ENCODE measurements around the gene TMEM202. TPM values are rescaled to one million over a fixed set of nuclear protein-coding genes. Genes with fewer than 3 reads are reported as not detected.
"Not testable (repeated sequence)": the region's sequence is repeated elsewhere in the genome, so short reads cannot be mapped to it uniquely, and the experiment has no call there.

Gene TMEM202
- total RNA-seq, 1 donor from 2014 or later = not detected

DNA sequence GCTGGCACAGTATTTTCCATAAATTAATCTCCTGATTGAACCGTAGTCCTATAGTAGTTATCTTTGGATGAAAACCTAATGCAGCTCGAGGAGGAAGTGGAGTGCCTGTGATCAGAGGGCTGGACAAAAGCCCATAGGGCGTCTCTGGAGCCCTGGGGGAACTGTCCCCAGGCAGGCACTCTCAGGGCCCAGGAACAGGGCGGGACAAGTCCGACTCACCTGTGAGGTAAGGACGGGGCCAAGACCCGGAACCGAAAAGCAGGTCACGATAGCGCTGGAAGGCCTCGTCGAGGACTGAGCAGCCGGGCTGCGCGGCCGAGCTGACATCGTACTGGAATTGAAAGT lies 22.6 kb upstream of the TMEM202 start:
- TF ChIP-seq CTCF (IDR thresholded peaks at IDR 0.05; ENCODE audit: insufficient read depth, low read length, poor library complexity, severe bottlenecking) = no peak
- no peak for DNase-seq (ENCODE audit: low read depth)
- Histone ChIP-seq H3K27me3 (ENCODE audit: control insufficient read depth, insufficient read depth, low read length) (no peaks in the 10 kb centered on the region), H3K36me3 (ENCODE audit: control insufficient read depth, insufficient read depth, low read length) (no peaks in the 10 kb centered on the region), H3K4me3 (ENCODE audit: low read depth, low read length) (peak overlapping the region; percentile 98)

- peak; percentile 73 for DNase-seq (ENCODE audit: low read depth)
- Histone ChIP-seq H3K27me3 (ENCODE audit: control insufficient read depth, insufficient read depth, low read length) (no peaks in the 10 kb centered on the region), H3K4me3 (ENCODE audit: low read depth, low read length) (peak within 1 kb of the TSS; percentile 98), H3K36me3 (ENCODE audit: control insufficient read depth, insufficient read depth, low read length) (no peaks in the 10 kb centered on the region)
- TF ChIP-seq CTCF (IDR thresholded peaks at IDR 0.05; ENCODE audit: insufficient read depth, low read length, poor library complexity, severe bottlenecking) = no peak
Measured at GRCh38 chr15:72375846-72376581, 22.1 kb upstream of the TMEM202 start, which contains the start of gene HEXA. Gene HEXA (minus strand): TSS chr15:72376014. CDS start chr15:72375972, 42 bp downstream.

DNA sequence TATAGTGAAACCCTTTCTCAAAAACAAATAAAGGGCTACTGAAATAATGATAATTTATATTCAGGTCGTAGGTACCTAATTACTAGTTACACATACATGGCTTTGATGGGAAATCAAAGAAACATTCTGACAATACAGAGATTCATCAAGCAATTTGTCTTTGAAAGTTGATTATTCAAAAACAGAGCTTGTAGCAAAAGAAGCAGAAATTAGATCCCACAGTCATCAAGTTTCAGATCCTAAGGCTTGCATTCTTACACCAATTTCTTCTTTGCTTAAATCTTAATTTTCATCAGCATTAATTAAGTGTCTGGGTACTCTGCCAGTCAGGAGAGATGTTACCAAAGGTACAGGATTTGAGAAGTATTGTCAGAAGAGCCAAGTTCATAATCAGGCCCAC lies 20.8 kb upstream of the TMEM202 start:
- no peak for TF ChIP-seq CTCF (IDR thresholded peaks at IDR 0.05; ENCODE audit: insufficient read depth, low read length, poor library complexity, severe bottlenecking)
- Histone ChIP-seq H3K4me3 (ENCODE audit: low read depth, low read length) (no peak overlapping the region), H3K27me3 (ENCODE audit: control insufficient read depth, insufficient read depth, low read length) (no peaks in the 10 kb centered on the region), H3K36me3 (ENCODE audit: control insufficient read depth, insufficient read depth, low read length) (no peaks in the 10 kb centered on the region)
- no peak for DNase-seq (ENCODE audit: low read depth)

DNA sequence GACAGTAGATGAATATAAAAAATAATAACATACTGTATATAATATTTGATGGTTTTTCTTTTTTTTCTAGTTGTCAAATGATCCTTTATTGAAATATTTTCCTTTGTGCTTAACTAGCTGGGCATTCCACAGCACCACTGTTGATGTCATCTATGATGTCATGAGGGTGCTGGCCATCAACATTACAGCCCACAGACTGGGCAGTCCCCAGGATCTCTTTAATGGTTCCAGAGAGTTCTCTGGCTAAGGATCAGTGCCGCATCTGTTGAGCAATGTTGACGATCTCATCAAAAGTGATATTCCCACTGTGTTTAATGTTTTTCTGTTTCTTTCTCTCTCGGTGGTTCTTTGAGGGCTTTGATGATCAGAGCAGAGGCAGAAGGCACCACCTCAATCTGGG lies 19.0 kb upstream of the TMEM202 start:
- not testable (repeated sequence) for H3K27me3 ChIP-seq (ENCODE audit: control insufficient read depth, insufficient read depth, low read length); H3K36me3 ChIP-seq (ENCODE audit: control insufficient read depth, insufficient read depth, low read length); DNase-seq (ENCODE audit: low read depth); H3K4me3 ChIP-seq (ENCODE audit: low read depth, low read length)

GRCh38 chr15:72379856-72380430 lies 18.2 kb upstream of the TMEM202 start:
- DNase-seq (ENCODE audit: low read depth) = no peak
- Histone ChIP-seq H3K36me3 (ENCODE audit: control insufficient read depth, insufficient read depth, low read length) (no peaks in the 10 kb centered on the region), H3K4me3 (ENCODE audit: low read depth, low read length) (no peak overlapping the region), H3K27me3 (ENCODE audit: control insufficient read depth, insufficient read depth, low read length) (peaks cover 2% of the 10 kb centered on the region)
- no peak for TF ChIP-seq CTCF (IDR thresholded peaks at IDR 0.05; ENCODE audit: insufficient read depth, low read length, poor library complexity, severe bottlenecking)

- Histone ChIP-seq H3K27me3 (ENCODE audit: control insufficient read depth, insufficient read depth, low read length) (peaks cover 4% of the 10 kb centered on the region), H3K4me3 (ENCODE audit: low read depth, low read length) (no peak overlapping the region), H3K36me3 (ENCODE audit: control insufficient read depth, insufficient read depth, low read length) (no peaks in the 10 kb centered on the region)
- no peak for DNase-seq (ENCODE audit: low read depth)
- no peak for TF ChIP-seq CTCF (IDR thresholded peaks at IDR 0.05; ENCODE audit: insufficient read depth, low read length, poor library complexity, severe bottlenecking)
Measured at GRCh38 chr15:72380743-72381142, 17.4 kb upstream of the TMEM202 start.
